OCI-LY1 (cell line): ENCODE data around the gene LILRA5.

ENCODE experiments used
- EZH2 ChIP-seq: fragments of 200-600 bp; sonication (generic), shearing (Covaris generic); IDR thresholded peaks from 2 replicates; pipeline ENCODE4 v1.8.0; 2017; ENCODE audit warnings: borderline replicate concordance, mixed run types, mild to moderate bottlenecking, antibody characterized with exemption, low read length, moderate library complexity, mixed read lengths
- TF ChIP-seq, protein P1 (sequence below): fragments of 200-600 bp; sonication (generic), shearing (Covaris generic); IDR thresholded peaks from 2 replicates; pipeline ENCODE4 v1.5.1; 2017; ENCODE audit warnings: mild to moderate bottlenecking, antibody characterized with exemption, low read length, moderate library complexity, mixed read lengths

DNA sequence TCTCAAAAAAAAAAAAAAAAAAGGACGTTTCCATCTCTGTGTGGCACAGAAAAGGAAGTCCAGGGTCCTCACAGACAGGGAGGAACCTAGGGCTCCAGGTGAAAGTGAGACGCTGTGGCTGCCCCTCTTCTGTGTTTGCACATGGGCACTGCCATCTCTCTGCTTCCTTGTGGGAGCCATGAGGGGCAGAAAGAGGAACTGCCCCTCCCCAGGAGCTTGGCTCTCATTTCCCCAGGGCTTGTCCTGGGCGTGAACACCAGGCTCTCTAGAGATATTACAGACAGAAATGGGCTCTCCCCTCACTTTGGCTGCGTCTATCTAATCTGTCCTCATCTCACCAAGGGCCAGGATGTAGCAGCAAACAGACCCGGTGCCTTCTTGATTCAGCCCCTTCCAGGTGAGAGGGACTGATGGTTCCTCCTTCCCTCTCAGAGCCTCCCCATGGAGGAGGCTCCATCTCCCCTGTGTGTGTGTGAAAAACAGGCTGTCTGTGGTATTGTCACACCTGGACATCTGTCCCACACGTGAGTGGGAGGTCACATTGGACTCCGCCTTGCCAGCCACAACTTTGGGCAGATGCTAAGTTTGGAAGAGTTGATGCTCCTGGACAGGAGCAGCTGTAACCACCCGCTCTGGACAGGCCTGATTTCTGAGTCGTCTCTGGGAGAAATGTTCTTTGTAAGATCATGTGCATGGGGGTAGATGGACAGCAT is 26.8 kb upstream of the LILRA5 start:
- TF ChIP-seq, protein P1, sequence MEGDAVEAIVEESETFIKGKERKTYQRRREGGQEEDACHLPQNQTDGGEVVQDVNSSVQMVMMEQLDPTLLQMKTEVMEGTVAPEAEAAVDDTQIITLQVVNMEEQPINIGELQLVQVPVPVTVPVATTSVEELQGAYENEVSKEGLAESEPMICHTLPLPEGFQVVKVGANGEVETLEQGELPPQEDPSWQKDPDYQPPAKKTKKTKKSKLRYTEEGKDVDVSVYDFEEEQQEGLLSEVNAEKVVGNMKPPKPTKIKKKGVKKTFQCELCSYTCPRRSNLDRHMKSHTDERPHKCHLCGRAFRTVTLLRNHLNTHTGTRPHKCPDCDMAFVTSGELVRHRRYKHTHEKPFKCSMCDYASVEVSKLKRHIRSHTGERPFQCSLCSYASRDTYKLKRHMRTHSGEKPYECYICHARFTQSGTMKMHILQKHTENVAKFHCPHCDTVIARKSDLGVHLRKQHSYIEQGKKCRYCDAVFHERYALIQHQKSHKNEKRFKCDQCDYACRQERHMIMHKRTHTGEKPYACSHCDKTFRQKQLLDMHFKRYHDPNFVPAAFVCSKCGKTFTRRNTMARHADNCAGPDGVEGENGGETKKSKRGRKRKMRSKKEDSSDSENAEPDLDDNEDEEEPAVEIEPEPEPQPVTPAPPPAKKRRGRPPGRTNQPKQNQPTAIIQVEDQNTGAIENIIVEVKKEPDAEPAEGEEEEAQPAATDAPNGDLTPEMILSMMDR: no peak
- no peak for TF ChIP-seq EZH2
